Endothelial cell of umbilical vein (primary cell): ENCODE data around the gene CBLN3. TPM values are rescaled to one million over a fixed set of nuclear protein-coding genes. Genes with fewer than 3 reads are reported as not detected.
A peak's percentile ranks its signal among the peaks of the same experiment; 100 is the strongest.

Source experiments
- BruUV-seq: library from RNA; stranded (reverse); fragments of 400-500 nt; replicated peaks from 2 replicates; lab custom pipeline; 2021; lab: Mats Ljungman, UMichigan
- CTCF ChIA-PET: fragments of 300-600, 350-600 bp; sonication (Branson Sonifier 250); formaldehyde crosslinking; loops from one replicate; lab custom pipeline; 2021; ENCODE audit warnings: antibody characterized with exemption, inconsistent platforms; lab: Charles Lee
- POLR2A ChIA-PET: fragments of 300-600, 350-600 bp; sonication (Branson Sonifier 250); formaldehyde crosslinking; loops from one replicate; lab custom pipeline; 2021; ENCODE audit warnings: antibody characterized with exemption, inconsistent platforms; lab: Charles Lee
- DNase-seq: peaks from one replicate; pipeline ENCODE4 v3.0.0-alpha.2; 2011; ENCODE audit warnings: low read depth, low spot score
- FAIRE-seq: peaks from 2 replicates; lab custom pipeline; 2011; peaks lifted over from hg19 to GRCh38; lab: Jason Lieb, UNC
- H2AFZ ChIP-seq: 2 replicates; pipeline ENCODE4 v1.6.0; 2012; ENCODE audit warnings: low read depth, low read length, control low read depth, inconsistent platforms
- H3K27ac ChIP-seq: 2 replicates; pipeline ENCODE4 v1.5.1; 2011; ENCODE audit warnings: low read depth, mild to moderate bottlenecking, control low read depth, low read length, moderate library complexity; ENCODE audit not compliant: insufficient read depth
- H3K27me3 ChIP-seq, 2 experiments: 2 replicates each; pipeline versions ENCODE4 v1.6.0 to v1.6.1; 2011; ENCODE audit warnings: low read length in 2 of 2, mixed read lengths in 1 of 2; ENCODE audit not compliant: control insufficient read depth in 2 of 2, insufficient read depth in 2 of 2
- H3K36me3 ChIP-seq, 2 experiments: 2 replicates in 1 of 2; 3 replicates in 1 of 2; pipeline ENCODE4 v1.5.1; 2011; ENCODE audit warnings: low read length in 2 of 2, mild to moderate bottlenecking in 1 of 2, moderate library complexity in 1 of 2; ENCODE audit not compliant: control insufficient read depth in 2 of 2, insufficient read depth in 2 of 2; ENCODE audit errors: extremely low read depth in 1 of 2
- H3K4me1 ChIP-seq: 3 replicates; pipeline ENCODE4 v1.5.1; 2011; ENCODE audit warnings: mild to moderate bottlenecking, low read length; ENCODE audit not compliant: control insufficient read depth, insufficient read depth; ENCODE audit errors: extremely low read depth
- H3K4me2 ChIP-seq: 2 replicates; pipeline ENCODE4 v1.6.1; 2011; ENCODE audit warnings: low read length, control low read depth, mixed read lengths; ENCODE audit not compliant: insufficient read depth
- H3K4me3 ChIP-seq, 3 experiments: fragments of 200-600 bp in 1 of 3; sonication (generic), shearing (Covaris generic) in 1 of 3; replicated peaks in 1 of 3; 2 replicates each; pipeline ENCODE4 v1.5.1; 2011 to 2016; ENCODE audit warnings: control low read depth in 3 of 3, low read length in 3 of 3, mild to moderate bottlenecking in 2 of 3, inconsistent platforms in 1 of 3, low read depth in 1 of 3, moderate library complexity in 1 of 3; ENCODE audit not compliant: insufficient read depth in 1 of 3
- H3K79me2 ChIP-seq: 2 replicates; pipeline ENCODE4 v1.6.0; 2012; ENCODE audit warnings: low read length, inconsistent platforms; ENCODE audit not compliant: control insufficient read depth, insufficient read depth
- H3K9ac ChIP-seq: replicated peaks from 2 replicates; pipeline ENCODE3; 2011; ENCODE audit warnings: low read length, control low read depth; ENCODE audit not compliant: insufficient read depth; ENCODE audit errors: extremely low read depth
- H3K9me1 ChIP-seq: replicated peaks from 3 replicates; pipeline ENCODE4 v1.6.0; 2011; ENCODE audit warnings: mild to moderate bottlenecking, low read length; ENCODE audit not compliant: control insufficient read depth, insufficient read depth; ENCODE audit errors: extremely low read depth
- H3K9me3 ChIP-seq: replicated peaks from 2 replicates; pipeline ENCODE4 v1.5.1; 2012; ENCODE audit warnings: low read length, inconsistent platforms; ENCODE audit not compliant: control insufficient read depth, insufficient read depth
- H4K20me1 ChIP-seq: replicated peaks from 2 replicates; pipeline ENCODE3; 2011; ENCODE audit warnings: mild to moderate bottlenecking, low read length; ENCODE audit not compliant: control insufficient read depth, insufficient read depth; ENCODE audit errors: extremely low read depth
- EZH2 ChIP-seq: IDR thresholded peaks from 2 replicates; pipeline ENCODE4 v1.6.1; 2012; ENCODE audit warnings: borderline replicate concordance, low read depth, mild to moderate bottlenecking, moderate library complexity, low read length, inconsistent platforms; ENCODE audit not compliant: severe bottlenecking
- FOS ChIP-seq: IDR thresholded peaks from 2 replicates; pipeline ENCODE4 v1.6.1; 2011; ENCODE audit warnings: mild to moderate bottlenecking, low read length, moderate library complexity, borderline replicate concordance; ENCODE audit not compliant: insufficient read depth
- GATA2 ChIP-seq: IDR thresholded peaks from 2 replicates; pipeline ENCODE4 v1.7.0; 2011; ENCODE audit warnings: low read depth, mild to moderate bottlenecking, moderate library complexity, mixed read lengths, low read length; ENCODE audit not compliant: insufficient read length, insufficient read depth
- JUN ChIP-seq: IDR thresholded peaks from 2 replicates; pipeline ENCODE4 v1.6.1; 2011; ENCODE audit warnings: borderline replicate concordance, low read depth; ENCODE audit not compliant: insufficient read length, insufficient read depth
- MYC ChIP-seq: IDR thresholded peaks from one replicate; pipeline ENCODE4 v1.6.1; 2011; ENCODE audit warnings: mild to moderate bottlenecking, low read depth, low read length
- POLR2A ChIP-seq: IDR thresholded peaks from 2 replicates; pipeline ENCODE4 v1.6.1; 2012; ENCODE audit warnings: low read depth, mild to moderate bottlenecking, control low read depth, low read length
- POLR2AphosphoS5 ChIP-seq: IDR thresholded peaks from 2 replicates; pipeline ENCODE4 v1.6.1; 2012; ENCODE audit warnings: low read depth, mild to moderate bottlenecking, control low read depth, low read length, moderate library complexity; ENCODE audit not compliant: insufficient read depth
- dilution Hi-C: fragments of 300-500 bp; cut with MboI; formaldehyde crosslinking; loops from one replicate; pipeline ENCODE4 v1.15.0; 2019; ENCODE audit warnings: low sequenced_read_pairs; ENCODE audit not compliant: extremely low pct_ligation_motif_present
- intact Hi-C: fragments of 100-400 bp; cut with micrococcal nuclease; formaldehyde crosslinking; loops from one replicate; pipeline ENCODE4 v1.10.0; 2022
- polyA plus RNA-seq, 4 experiments: library from polyadenylated mRNA; depleted of rRNA in 3 of 4; stranded (reverse) in 3 of 4; unstranded in 1 of 4; fragments of >200 nt; gene quantifications; 2 replicates each; pipeline versions ENCODE4 v1.2.1 to v1.2.3, GENCODE V29; 2011 to 2012; ENCODE audit warnings: missing spikeins in 1 of 4
- total RNA-seq: library from RNA; stranded (reverse); gene quantifications from 2 replicates; pipeline ENCODE4 v1.2.3, GENCODE V29; 2021
- TF ChIP-seq, protein P1 (sequence below), 2 donors: IDR thresholded peaks; 1 replicate in 1 of 2; 2 replicates in 1 of 2; pipeline ENCODE4 v1.5.1; 2011; ENCODE audit warnings: low read length in 2 of 2, mild to moderate bottlenecking in 2 of 2, moderate library complexity in 2 of 2, control low read depth in 1 of 2, inconsistent platforms in 1 of 2, low read depth in 1 of 2; ENCODE audit not compliant: insufficient read depth in 1 of 2; ENCODE audit errors: extremely low read depth in 1 of 2
- TF ChIP-seq, protein P2 (sequence below): IDR thresholded peaks from 2 replicates; pipeline ENCODE4 v1.6.1; 2011; ENCODE audit not compliant: insufficient read depth, insufficient read length

The CBLN3 gene
- total and polyA plus RNA-seq, 2 donors (not counting 3 experiments of a cell fraction or from before 2014, with no cell fraction given), result 7.9 to 8.6 TPM

DNA sequence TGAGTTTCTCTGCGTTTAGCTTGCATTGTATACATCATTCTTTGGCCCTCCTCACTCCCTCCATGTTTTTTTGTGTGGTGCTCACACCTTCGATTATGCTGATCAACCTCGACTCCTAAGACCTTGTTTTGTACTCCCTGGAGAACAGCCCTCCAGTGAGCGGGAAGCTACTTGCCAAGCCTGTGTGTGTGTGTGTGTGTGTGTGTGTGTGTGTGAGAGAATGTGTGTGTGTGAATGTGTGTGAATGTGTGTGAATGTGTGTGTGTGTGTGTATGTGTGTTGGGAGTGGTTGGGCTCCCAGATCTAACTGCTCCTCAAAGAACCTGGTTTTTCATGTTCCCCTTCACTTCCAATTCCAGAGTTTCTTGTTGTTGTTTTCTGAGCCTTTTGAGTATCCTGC, 24.7 kb downstream of the CBLN3 start:
- no peaks in the 10 kb centered on the region for H3K9me1 ChIP-seq
- no peak for DNase-seq
- ChIA-PET CTCF (interaction anchor here (1.3 to 3.4 kb wide), 3 partner anchors 14 to 39 kb away, joined by 4 to 13 read pairs (median 6); no protein-coding TSS in a partner anchor), POLR2A (no interaction called here)
- FAIRE-seq, result peak; percentile 64
- no peak overlapping the region for H3K9ac ChIP-seq
- dilution Hi-C loops (no loop called here), intact Hi-C loops (no loop called here)
- H3K27me3 ChIP-seq, result no peaks in the 10 kb centered on the region
- H3K9me3 ChIP-seq, result no peaks in the 10 kb centered on the region
- H3K79me2 ChIP-seq, result peaks cover 2% of the 10 kb centered on the region
- no peak overlapping the region for H3K4me3 ChIP-seq
- H2AFZ ChIP-seq, result no peak overlapping the region
- BruUV-seq, result no TSS peak
- no peaks in the 10 kb centered on the region for H4K20me1 ChIP-seq
- H3K4me2 ChIP-seq, result no peak overlapping the region
- no peak for TF ChIP-seq FOS
- TF ChIP-seq GATA2, result no peak
- H3K4me1 ChIP-seq, result peaks cover 20% of the 10 kb centered on the region
- H3K27ac ChIP-seq, result no peak overlapping the region
- H3K36me3 ChIP-seq, result peaks cover 0 to 21% of the 10 kb centered on the region in 2 experiments

DNA sequence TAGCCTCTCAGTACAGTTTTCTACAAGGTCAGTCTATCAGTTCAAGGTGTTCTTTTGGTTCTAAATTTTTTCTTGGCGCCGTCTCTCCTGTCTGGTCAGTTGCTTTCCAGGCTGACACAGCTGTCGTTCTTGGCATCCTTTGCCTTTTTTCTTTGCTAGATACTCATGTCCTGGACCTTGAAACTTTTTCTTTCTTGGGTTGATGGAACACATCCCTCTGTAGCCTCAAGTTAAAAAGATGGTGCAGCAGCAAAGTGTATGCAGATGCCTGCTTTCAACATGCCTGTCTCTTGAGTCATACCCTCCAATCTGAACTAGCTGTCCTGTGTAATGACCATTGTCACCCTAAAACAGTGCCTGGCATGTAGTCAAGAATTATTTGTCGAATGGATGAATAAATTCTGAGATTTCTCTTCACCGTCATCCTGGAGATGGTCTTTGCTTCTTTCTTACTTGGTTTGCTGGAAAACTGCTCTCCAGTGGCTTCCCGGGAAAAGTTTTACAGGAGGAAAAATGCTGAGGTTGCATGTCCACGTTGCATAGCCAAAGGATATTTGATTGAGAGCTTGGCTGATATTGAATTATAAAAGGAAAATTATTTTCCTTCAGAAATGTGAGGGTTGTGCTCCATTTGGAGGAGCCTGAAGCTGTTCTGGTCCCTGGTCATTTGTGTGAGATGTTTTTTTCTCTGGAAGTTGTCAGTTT, 26.0 kb downstream of the CBLN3 start:
- Histone ChIP-seq H2AFZ (no peak overlapping the region), H3K9me1 (no peaks in the 10 kb centered on the region), H3K4me3 (peak overlapping the region in 1 of 3 experiments; percentile 11), H3K9me3 (no peaks in the 10 kb centered on the region), H3K27me3 (no peaks in the 10 kb centered on the region), H3K27ac (no peak overlapping the region), H3K4me2 (peak overlapping the region; percentile 67), H3K79me2 (peaks cover 2% of the 10 kb centered on the region), H3K9ac (no peak overlapping the region), H4K20me1 (no peaks in the 10 kb centered on the region), H3K4me1 (peaks cover 26% of the 10 kb centered on the region), H3K36me3 (peaks cover 0 to 10% of the 10 kb centered on the region in 2 experiments)
- dilution Hi-C loops (no loop called here), intact Hi-C loops (no loop called here)
- TF ChIP-seq JUN, result no peak
- TF ChIP-seq FOS, result no peak
- TF ChIP-seq, protein P1, sequence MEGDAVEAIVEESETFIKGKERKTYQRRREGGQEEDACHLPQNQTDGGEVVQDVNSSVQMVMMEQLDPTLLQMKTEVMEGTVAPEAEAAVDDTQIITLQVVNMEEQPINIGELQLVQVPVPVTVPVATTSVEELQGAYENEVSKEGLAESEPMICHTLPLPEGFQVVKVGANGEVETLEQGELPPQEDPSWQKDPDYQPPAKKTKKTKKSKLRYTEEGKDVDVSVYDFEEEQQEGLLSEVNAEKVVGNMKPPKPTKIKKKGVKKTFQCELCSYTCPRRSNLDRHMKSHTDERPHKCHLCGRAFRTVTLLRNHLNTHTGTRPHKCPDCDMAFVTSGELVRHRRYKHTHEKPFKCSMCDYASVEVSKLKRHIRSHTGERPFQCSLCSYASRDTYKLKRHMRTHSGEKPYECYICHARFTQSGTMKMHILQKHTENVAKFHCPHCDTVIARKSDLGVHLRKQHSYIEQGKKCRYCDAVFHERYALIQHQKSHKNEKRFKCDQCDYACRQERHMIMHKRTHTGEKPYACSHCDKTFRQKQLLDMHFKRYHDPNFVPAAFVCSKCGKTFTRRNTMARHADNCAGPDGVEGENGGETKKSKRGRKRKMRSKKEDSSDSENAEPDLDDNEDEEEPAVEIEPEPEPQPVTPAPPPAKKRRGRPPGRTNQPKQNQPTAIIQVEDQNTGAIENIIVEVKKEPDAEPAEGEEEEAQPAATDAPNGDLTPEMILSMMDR (IDR thresholded peaks at IDR 0.05; ENCODE audit: extremely low read depth in 1 of 2, insufficient read depth in 1 of 2, low read depth in 1 of 2, low read length in 2 of 2), result no peak
- no peak for TF ChIP-seq POLR2A
- no peak for TF ChIP-seq POLR2AphosphoS5
- TF ChIP-seq, protein P2, sequence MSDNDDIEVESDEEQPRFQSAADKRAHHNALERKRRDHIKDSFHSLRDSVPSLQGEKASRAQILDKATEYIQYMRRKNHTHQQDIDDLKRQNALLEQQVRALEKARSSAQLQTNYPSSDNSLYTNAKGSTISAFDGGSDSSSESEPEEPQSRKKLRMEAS, result no peak
- no peak for TF ChIP-seq GATA2
- no peak for TF ChIP-seq EZH2
- TF ChIP-seq MYC, result no peak
- peak; percentile 28 for DNase-seq
- POLR2A ChIA-PET, result no interaction called here
- CTCF ChIA-PET, result interaction anchor here (0.6 to 3.4 kb wide), 5 partner anchors 28 to 95 kb away, joined by 3 to 22 read pairs (median 3); partner anchors contain the start of gene CIDEB
- no TSS peak for BruUV-seq
- peak; percentile 67 for FAIRE-seq
